GM19372 (cell line): ENCODE data around the gene C22orf31.

ENCODE experiments used
- ATAC-seq: cut with Tn5 transposase; IDR thresholded peaks from one replicate; pipeline ENCODE4 v1.9.1; 2021; ENCODE audit warnings: mild to moderate bottlenecking, low read depth, moderate library complexity; ENCODE audit not compliant: unreplicated experiment

The C22orf31 gene

DNA sequence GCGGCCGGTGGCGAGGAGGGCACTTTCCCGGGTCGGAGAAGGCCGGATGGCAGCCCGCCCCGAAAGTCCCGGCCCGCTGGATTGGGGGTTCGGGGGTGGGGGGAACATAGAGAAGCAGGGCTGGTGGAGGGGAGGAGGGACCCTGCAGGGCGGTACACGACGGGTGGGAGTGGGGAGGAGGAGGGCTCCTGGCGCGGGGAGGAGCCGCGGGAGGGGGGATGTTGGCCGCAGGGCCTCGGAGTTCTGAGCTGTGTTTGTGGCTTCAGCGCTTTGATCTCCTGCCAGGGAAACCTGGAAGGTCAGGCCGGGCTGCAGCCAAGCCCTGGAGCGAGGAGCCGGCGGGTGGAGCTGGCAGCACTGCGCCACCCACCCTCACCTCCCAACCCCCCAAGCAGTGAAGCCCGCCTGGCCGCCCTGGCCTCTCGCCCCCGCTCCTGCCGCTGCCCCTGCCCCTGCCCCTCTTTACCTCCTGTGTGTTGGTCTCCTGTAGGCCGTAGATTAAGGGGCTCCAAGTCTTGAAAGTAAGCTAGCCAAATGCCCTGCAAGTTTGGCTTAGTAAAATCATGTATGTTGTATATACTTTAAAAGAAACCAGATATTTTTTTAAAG, 30.9 kb downstream of the C22orf31 start:
- no peak for ATAC-seq

DNA sequence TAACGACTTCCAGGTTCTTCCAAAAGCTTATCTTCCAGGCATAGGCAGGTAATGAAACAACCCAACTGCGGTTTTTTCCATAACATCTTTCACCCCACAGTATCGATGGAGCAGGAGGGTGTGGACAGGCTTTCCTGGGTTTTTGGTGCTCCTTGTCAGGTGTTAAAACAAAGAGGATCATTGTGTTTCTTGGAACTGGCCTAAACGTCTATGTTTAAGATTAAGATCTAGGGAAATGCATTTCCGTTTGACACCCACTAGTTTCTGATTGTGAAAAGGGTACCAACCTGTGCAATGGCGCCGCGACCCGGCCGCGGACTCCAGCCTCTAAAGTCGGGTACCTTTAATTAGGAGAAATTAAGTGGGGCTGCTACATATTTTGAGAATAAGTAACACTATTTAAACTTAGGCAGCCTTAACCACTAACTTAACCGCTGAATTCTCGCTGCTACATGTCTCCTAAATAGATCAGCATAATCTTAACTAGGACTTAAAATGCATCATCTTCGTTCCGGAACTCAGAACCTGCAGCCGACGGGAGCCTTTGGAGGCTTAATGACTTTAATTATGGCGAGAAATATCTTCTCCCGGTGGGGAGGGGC, 31.5 kb downstream of the C22orf31 start:
- no peak for ATAC-seq

DNA sequence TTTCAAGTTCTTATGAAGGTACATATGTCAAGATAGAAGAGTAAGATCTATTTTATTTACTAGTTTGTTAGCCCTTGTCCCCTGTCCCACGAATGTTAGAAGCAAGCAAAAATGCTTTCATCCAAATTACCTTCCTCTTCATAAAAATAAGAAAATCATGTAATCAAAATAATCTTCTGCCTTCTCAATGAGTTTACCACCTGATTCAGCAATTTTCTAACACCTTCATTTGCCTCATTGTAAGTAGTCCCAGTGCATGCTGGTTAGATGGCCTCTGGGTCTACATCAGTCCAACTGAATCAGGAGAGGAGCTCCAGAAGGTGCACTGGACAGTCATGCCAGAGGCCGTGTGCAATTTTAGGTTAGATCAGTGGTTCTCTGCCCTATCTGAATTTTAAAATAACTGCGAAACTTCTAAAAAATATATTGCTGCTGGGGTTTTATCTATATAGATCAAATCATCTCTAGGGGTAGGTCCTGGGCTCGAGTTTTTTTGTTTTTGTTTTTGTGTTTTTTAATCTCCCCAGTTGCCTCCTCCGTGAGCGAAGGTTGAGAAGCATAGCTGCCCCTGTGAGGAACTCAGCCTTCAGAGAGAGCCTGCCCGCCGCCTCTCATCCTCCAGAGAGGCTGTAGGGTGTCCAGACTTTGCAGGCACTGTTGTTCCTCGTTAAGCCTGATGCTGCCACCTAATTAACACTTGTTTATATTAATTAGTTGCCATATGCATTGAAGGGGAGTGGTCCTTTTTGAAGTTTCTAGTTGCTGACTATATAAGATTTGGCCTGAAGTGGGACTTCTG, 32.2 kb downstream of the C22orf31 start:
- no peak for ATAC-seq

DNA sequence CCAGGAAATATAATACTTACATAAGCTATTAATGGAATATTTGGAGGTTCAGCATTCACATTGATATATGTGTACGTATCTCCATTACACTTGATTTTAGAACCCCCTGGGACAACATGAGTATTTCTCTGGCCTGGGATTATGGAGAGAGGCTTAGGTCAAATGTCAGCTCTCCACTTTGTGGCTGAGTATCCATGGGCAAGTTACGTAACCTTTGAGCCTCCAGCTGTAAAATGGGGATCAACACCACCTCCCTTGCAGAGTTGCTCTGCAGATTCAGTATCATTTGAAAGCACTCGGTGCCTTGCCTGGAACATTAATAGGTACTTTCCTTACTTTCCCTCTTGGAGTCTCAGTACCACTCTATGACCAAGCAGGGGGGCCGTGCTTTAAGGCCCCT, 33.2 kb downstream of the C22orf31 start:
- ATAC-seq, result no peak

DNA sequence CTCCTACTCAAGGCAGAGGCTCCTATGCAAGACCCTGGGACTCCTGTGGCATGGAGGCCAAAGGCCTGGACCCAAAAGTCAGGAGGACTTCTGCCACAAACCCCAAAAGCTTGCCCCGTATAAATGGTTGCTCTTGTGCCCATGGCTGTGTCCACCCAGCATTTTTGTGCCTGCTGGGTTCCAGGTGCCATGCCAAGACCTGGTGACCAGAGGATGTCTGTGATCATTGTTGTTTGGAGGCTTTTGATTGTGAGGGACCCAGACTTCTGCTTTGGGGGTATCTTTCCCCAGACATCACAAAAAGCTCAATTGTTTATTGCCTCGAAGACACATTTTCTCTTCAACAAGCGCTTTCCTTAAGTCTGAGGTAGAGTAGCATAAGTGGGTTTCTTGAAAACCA, 35.1 kb downstream of the C22orf31 start:
- no peak for ATAC-seq

DNA sequence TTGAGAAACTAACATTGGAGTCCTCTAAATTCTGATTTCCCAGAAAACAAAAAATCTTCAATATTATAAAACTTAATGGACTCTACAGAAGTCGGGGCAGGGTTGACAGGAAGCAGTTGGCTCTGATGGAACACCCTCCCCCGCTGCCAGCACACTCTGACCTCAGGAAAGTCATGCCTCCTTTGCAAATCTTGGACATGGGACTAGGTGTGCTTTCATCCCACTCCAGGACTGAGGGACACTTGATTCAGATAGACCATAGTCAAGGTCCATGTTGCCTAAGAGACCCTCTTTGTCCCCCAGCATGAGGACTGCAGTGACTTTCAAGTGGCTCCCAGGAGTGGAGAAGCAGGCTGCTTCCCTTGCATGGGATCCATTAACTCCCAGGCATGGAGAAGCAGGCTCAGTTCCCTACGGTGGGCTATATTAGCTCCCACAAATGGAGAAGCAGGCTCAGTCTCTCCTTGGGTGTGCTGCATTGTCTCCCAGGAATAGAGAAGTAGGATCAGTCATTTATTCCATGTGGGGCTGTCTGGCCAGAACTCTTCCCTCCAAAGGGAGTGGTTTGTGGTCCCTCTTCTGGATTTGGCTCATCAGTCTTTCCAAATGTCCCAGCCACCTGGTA, 38.3 kb downstream of the C22orf31 start:
- no peak for ATAC-seq

DNA sequence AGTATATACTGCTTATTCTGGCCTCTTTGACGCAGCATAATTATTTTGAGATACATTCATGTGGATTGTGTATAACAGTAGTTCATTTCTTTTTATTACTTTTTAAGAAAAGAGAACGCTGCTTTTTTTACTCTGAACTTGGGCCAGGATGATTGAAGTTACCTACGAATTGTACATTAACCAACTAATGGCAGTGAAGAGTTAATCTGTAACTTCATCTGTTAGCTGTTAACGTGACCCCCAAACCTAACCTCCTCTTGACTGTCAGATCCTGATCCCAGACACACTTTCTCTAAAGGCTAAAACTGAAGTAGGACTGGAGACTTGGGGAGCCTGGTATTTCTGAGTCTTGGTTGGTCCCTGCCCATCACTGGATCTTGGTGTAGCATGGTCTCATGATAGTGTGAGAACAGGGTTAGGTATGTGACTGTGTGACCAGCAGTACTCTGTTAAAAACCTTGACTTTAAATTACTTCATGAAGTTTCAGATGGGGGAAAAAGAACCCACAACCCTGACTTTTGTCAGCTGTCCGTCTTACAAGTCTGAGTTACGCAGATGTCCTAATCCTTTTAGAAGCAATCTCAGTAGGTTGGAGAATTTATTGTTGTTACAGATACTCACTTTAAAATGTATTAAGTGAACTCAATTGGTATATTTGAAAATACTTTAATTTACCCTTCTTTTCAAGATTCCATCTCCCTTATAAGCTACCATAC, 39.4 kb downstream of the C22orf31 start:
- no peak for ATAC-seq

DNA sequence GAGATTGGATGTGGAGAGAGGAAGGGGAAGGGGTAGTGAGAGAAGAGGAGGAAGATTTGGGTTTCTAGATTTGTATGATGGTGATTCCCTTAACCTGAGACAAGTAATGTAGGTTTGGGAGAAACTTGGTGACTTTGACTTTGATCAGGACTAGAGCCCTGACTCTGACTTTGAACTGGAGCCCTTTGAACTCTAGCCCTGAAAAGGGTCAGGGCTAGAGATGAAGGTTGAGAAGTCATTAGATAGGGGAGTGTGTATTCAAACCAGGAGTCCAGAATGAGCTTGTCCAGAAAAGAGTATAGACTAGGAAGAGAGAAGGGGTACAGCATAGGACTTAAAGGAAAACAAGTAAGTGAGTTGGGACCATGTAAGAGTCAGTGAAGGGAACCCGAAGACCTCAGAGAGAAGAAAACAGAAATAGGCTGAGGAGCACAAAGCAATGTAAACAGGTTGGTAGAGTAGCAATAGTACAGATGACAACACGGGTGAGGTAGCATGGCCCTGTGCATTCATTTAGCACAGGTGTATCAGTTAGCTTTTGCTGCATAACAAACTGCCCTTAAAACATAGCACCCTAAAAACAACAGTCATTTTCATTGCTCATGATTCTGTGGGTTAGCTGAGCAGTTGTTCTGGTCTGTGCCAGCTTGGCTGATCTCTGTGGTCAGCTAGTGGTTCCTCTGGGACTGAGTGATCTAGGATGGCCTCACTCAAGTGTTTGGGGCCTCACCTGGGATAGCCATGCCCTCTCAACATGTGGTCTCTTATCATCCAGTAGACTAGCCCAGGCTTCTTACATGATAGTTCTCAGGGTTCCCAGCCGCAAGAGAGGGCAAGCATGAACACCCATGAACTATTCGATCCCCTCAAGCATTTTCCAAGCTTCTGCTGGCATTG, 43.1 kb downstream of the C22orf31 start:
- ATAC-seq, result no peak

DNA sequence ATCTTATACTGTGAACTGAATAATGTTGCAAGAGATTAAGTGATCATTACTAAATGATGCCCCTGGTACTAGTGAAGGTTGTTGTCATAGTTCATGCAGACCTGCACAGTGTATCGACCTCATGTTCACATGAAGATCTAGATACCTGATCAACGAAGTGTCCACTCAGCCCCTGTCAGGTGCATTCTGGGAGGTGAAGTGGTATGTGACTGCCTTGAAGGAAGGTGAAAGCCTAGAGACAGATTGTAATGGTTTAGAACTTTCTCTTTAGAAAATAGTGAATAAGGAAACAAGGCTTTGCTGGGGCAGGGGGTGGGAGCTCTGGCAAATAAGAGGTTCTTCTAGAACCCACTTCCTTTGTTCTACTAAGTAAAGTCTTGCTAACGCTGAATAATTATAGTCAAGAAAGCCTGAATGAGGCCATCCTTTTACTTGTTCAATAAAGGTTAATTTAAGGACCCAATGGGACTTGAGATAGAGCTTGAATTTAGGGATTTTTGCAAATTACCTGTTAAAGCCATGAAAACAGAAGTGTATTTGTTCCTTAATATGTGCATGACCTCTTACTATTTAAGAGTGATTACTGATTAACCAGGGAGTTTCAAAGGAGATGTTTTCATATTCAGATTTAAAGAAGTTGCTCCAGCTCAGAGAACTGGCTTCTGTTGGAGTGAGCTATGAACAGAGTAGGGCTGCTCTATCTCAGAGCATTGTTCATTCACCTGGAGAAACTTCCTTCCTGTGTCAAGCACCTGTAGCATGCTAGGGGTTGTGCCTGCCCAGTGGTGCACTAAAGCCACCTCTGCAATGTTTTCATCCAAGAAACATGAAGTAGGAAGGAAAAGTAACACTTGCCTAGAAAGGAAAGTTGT, 45.3 kb downstream of the C22orf31 start:
- no peak for ATAC-seq

DNA sequence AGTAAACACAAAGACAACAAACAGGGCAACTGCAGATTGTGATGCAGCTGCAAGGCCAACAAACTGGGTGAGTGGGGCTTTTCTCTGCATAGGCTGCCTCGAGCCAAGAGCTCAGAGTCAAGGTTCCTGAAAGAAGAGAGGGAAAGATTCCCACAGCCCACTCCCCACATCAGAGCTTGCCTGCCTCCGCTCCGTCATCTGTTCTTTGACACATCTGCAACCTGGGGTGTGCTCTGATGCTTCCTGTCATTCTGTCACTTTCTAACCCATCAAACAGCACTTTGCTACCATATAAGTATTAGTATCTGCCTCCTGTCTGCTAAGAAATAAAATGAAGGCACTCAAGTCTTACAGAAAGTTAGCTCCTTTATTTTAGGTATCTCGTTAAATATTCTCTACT, 46.9 kb downstream of the C22orf31 start:
- no peak for ATAC-seq

DNA sequence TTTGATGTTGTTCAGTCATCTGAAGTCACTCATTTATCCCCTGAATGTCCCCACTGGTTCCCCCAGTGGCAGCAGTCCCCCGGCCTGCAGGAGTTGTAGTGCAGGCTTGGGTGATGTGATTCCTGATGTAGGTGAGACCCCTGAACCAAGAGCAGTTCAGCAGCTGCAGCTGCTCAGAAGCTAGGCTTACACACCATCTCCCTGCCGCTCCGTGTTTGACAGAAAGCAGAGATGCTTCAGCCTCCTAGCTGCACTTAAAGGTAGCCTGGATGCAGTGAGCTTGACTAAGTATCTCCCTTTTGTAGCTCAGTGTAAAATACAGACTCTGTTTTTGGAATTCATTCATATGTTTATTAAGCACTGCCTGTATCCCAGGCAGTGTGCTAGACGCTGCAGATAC, 47.3 kb downstream of the C22orf31 start:
- ATAC-seq, result no peak

DNA sequence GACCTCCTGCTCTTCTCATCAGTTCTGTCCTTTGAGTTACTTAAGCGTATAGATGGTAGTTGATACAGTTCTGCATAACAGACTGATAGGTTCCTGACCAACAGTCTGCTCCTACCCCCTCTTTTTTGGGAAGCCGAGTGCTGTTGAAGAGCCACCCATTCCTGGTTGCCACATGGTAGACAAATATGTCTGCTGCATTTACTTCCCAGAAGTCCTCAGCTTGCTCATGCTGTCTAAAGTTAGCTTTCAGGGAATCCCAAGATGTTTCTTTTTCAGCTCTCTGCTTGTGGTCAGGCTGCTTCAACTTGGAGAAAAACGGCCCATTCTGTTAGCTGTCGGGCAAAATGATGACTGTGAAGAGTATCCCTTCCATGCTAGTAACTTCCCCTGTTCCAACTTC, 48.7 kb downstream of the C22orf31 start:
- ATAC-seq, result no peak

DNA sequence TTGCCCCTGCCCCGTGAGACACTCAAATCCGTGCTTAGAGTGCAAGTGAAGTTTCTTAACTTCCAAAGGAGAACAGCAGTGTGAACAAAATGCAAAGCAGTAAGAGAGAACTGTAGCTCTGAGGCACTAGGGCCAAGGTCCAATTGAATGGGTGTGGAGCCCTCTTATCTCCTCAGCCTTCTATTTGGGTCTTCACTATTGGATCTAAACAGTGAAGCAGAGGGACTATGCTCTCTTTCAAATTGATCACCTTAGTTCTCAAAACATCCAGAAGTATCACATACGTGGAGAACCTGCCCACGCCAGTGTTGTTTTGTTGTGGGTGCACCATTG, 49.6 kb downstream of the C22orf31 start:
- ATAC-seq, result no peak

DNA sequence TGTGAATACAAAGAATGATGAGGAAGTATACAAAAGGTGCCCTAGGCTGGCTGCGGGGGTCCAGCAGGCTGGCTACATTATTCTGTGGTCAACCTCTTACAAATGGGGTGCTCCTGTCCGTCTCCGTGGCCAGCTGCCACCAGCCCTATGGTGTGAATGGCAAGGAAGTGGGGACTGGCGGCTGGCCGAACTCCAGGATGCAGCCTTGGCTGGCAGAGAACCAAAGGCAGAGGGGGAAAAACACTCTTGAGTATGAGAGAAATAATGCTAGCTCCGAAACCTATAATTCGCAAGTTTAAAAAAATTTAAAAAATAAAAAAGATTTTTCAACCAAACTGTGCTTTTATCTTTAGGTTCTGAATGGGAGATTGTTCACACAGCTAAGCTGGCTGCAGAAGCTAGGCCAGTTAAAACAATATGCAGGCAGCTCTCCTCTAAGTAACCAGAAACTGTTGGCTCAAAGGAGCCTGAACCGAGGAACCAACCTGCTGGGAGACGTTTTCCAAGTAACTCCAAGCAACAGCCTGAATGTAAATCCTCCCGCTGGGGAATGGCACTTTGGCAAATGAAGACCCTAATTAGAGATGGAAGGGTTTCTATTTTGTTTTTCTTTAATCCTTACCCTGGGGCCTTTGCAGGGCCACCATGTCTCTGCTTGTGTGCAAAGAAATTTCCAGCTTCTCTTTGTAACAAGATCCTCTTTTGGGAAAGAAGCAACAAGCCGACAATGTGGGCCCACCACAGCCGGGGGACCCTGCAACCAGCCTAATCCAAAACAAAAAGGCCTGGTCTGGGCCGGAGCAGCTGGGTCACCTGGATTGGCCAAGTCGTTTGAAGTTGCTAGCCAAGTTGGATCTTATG, 50.2 kb downstream of the C22orf31 start:
- ATAC-seq, result no peak

DNA sequence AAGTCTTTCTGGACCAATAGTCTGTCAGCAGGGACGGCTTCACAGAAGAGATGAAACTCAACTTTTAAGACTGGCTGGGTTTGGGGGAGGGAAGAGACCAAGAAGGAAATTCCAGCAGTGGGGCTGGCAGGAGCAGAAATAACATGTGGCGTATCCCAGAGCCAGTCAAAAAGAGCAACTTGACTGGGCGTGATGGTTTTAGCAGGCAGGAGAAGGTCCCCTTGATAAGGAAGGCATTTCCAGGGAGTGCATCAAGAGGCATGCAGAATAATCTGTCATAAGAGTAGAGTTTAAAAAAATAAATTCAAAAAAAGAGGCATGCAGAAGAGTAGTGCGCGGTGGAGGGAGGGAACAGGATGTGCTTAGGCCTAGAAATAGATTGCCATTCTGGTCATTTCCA, 52.5 kb downstream of the C22orf31 start:
- ATAC-seq, result no peak
